GM23338 (cell line): ENCODE measurements around the gene EXOSC5. TPM values are rescaled to one million over a fixed set of nuclear protein-coding genes. Genes with fewer than 3 reads are reported as not detected.

Source experiments
- ATAC-seq: fragments of 200-7000 bp; cut with Tn5 transposase; 3 replicates; pipeline ENCODE4 v1.9.1; 2020
- DNase-seq: peaks from one replicate; pipeline ENCODE4 v3.0.0-alpha.2; 2015; ENCODE audit warnings: low spot score
- H2AFZ ChIP-seq: fragments of 200-600 bp; sonication (generic); 2 replicates; pipeline ENCODE4 v1.8.0; 2016; ENCODE audit warnings: antibody characterized with exemption, mild to moderate bottlenecking, moderate library complexity
- H3F3A ChIP-seq: fragments of 200-600 bp; sonication (generic); replicated peaks from 2 replicates; pipeline ENCODE4 v1.8.0; 2017; ENCODE audit warnings: antibody characterized with exemption, mixed run types, low read depth
- H3K27ac ChIP-seq: fragments of 200-600 bp; sonication (generic); 2 replicates; pipeline ENCODE4 v1.6.1; 2016; ENCODE audit warnings: low read depth
- H3K27me3 ChIP-seq: fragments of 200-600 bp; sonication (generic); 2 replicates; pipeline ENCODE4 v1.8.0; 2016; ENCODE audit warnings: mild to moderate bottlenecking, mixed run types, moderate library complexity; ENCODE audit not compliant: insufficient read depth
- H3K36me3 ChIP-seq: fragments of 200-600 bp; sonication (generic); 2 replicates; pipeline ENCODE4 v1.8.0; 2016; ENCODE audit warnings: mild to moderate bottlenecking; ENCODE audit not compliant: insufficient read depth
- H3K4me1 ChIP-seq: fragments of 200-600 bp; sonication (generic); 2 replicates; pipeline ENCODE4 v1.8.0; 2016; ENCODE audit warnings: mild to moderate bottlenecking, moderate library complexity; ENCODE audit not compliant: insufficient read depth
- H3K4me2 ChIP-seq: fragments of 200-600 bp; sonication (generic); 2 replicates; pipeline ENCODE4 v1.7.1; 2017; ENCODE audit warnings: mixed run types
- H3K4me3 ChIP-seq: fragments of 200-600 bp; sonication (generic); 2 replicates; pipeline ENCODE4 v1.6.1; 2016; ENCODE audit warnings: mixed run types
- H3K79me2 ChIP-seq: fragments of 200-600 bp; sonication (generic); replicated peaks from 2 replicates; pipeline ENCODE4 v1.8.0; 2017; ENCODE audit warnings: mild to moderate bottlenecking; ENCODE audit not compliant: insufficient read depth
- H3K9me2 ChIP-seq: fragments of 200-600 bp; sonication (generic); 2 replicates; pipeline ENCODE4 v1.8.0; 2017; ENCODE audit not compliant: insufficient read depth
- H4K20me1 ChIP-seq: fragments of 200-600 bp; sonication (generic); replicated peaks from 2 replicates; pipeline ENCODE4 v1.8.0; 2017; ENCODE audit warnings: mild to moderate bottlenecking; ENCODE audit not compliant: insufficient read depth
- H3K27ac Mint-ChIP-seq: 2 replicates; pipeline ENCODE4 v1.8.0; 2020; ENCODE audit warnings: inconsistent platforms, mild to moderate bottlenecking, moderate library complexity, mixed read lengths
- H3K27me3 Mint-ChIP-seq: 3 replicates; pipeline ENCODE4 v1.8.0; 2022; ENCODE audit warnings: low read depth, mild to moderate bottlenecking, moderate library complexity, mixed read lengths, inconsistent platforms; ENCODE audit not compliant: insufficient read depth, poor library complexity
- H3K36me3 Mint-ChIP-seq: 3 replicates; pipeline ENCODE4 v1.8.0; 2021; ENCODE audit warnings: low read depth, mild to moderate bottlenecking, inconsistent platforms, moderate library complexity, mixed read lengths
- H3K4me1 Mint-ChIP-seq: 3 replicates; pipeline ENCODE4 v1.8.0; 2020; ENCODE audit warnings: mild to moderate bottlenecking, inconsistent platforms, mixed read lengths
- H3K4me3 Mint-ChIP-seq: 3 replicates; pipeline ENCODE4 v1.8.0; 2021; ENCODE audit warnings: moderate library complexity, mild to moderate bottlenecking, inconsistent platforms, mixed read lengths
- H3K9me3 Mint-ChIP-seq: 3 replicates; pipeline ENCODE4 v1.8.0; 2020; ENCODE audit warnings: moderate library complexity, mild to moderate bottlenecking, inconsistent platforms, mixed read lengths
- CREB1 ChIP-seq: fragments of 250-450 bp; sonication (Bioruptor Pico); IDR thresholded peaks from 2 replicates; pipeline ENCODE4 v1.5.0; 2020; ENCODE audit warnings: low read depth, mild to moderate bottlenecking, moderate library complexity
- CTCF ChIP-seq, 2 experiments: fragments of 200-600 bp in 1 of 2; sonication (generic) in 1 of 2; conservative IDR thresholded peaks; 2 replicates each; pipeline versions ENCODE4 v1.5.1 to v1.6.1; 2016 to 2017; ENCODE audit warnings: antibody characterized with exemption in 2 of 2, low read depth in 2 of 2, mild to moderate bottlenecking in 2 of 2, moderate library complexity in 1 of 2
- EZH2 ChIP-seq: fragments of 200-600 bp; sonication (generic); IDR thresholded peaks from one replicate; pipeline ENCODE4 v1.8.0; 2017; ENCODE audit warnings: antibody characterized with exemption, mild to moderate bottlenecking, low read depth; ENCODE audit not compliant: unreplicated experiment
- EZH2phosphoT487 ChIP-seq: fragments of 200-600 bp; sonication (generic); IDR thresholded peaks from one replicate; pipeline ENCODE4 v1.8.1; 2018; ENCODE audit warnings: antibody characterized with exemption; ENCODE audit not compliant: unreplicated experiment
- JUNB ChIP-seq: IDR thresholded peaks from one replicate; pipeline ENCODE4 v1.6.1; 2016; ENCODE audit warnings: antibody characterized with exemption; ENCODE audit not compliant: unreplicated experiment
- REST ChIP-seq: IDR thresholded peaks from one replicate; pipeline ENCODE4 v1.6.1; 2018; ENCODE audit warnings: antibody characterized with exemption; ENCODE audit not compliant: unreplicated experiment
- STAT1 ChIP-seq: IDR thresholded peaks from one replicate; pipeline ENCODE4 v1.6.1; 2016; ENCODE audit warnings: antibody characterized with exemption; ENCODE audit not compliant: unreplicated experiment
- ZNF114 ChIP-seq: fragments of 250-450 bp; sonication (Bioruptor Pico); IDR thresholded peaks from 2 replicates; pipeline ENCODE4 v1.5.0; 2020; ENCODE audit warnings: mild to moderate bottlenecking, moderate library complexity
- ZNF331 ChIP-seq: fragments of 250-450 bp; sonication (Bioruptor Pico); IDR thresholded peaks from 2 replicates; pipeline ENCODE4 v1.5.0; 2020; ENCODE audit warnings: low read depth, mild to moderate bottlenecking, moderate library complexity
- ZNF462 ChIP-seq: fragments of 250-450 bp; sonication (Bioruptor Pico); IDR thresholded peaks from 2 replicates; pipeline ENCODE4 v1.5.0; 2020; ENCODE audit warnings: mild to moderate bottlenecking, moderate library complexity
- polyA plus RNA-seq: library from polyadenylated mRNA; unstranded; fragments of >200 nt; fragmentation: Nextera tagmentation; extraction: Ambion mirVana; gene quantifications from 2 replicates; pipeline ENCODE4 v1.2.1, GENCODE V29; 2016
- total RNA-seq: library from RNA; depleted of rRNA; stranded (reverse); fragments of >200 nt; shearing (Covaris generic); gene quantifications from 2 replicates; pipeline ENCODE4 v1.2.3, GENCODE V29; 2014

The EXOSC5 gene
- total and polyA plus RNA-seq, 2 experiments from 2014 or later = 65.1 to 125 TPM

GRCh38 chr19:41415154-41415571 lies 18.0 kb upstream of the EXOSC5 start:
- Histone ChIP-seq H3F3A (no peaks in the 10 kb centered on the region), H3K4me3 (no peak overlapping the region), H3K79me2 (no peaks in the 10 kb centered on the region), H4K20me1 (no peaks in the 10 kb centered on the region), H3K4me2 (no peak overlapping the region), H3K27ac (no peak overlapping the region), H3K36me3 (no peaks in the 10 kb centered on the region), H3K27me3 (no peaks in the 10 kb centered on the region), H2AFZ (no peak overlapping the region), H3K4me1 (no peaks in the 10 kb centered on the region), H3K9me2 (no peaks in the 10 kb centered on the region)
- peaks cover 28% of the 10 kb centered on the region for H3K36me3 Mint-ChIP-seq
- H3K4me1 Mint-ChIP-seq = no peaks in the 10 kb centered on the region; the same call in 2 of the 3 replicates
- TF ChIP-seq JUNB = no peak
- TF ChIP-seq EZH2 = no peak
- no peak for TF ChIP-seq ZNF462
- TF ChIP-seq EZH2phosphoT487 = no peak
- no peak for TF ChIP-seq ZNF331 (CRISPR knock-in tag)
- no peak for TF ChIP-seq REST
- no peak for TF ChIP-seq CTCF (conservative IDR thresholded peaks at IDR 0.05; ENCODE audit: low read depth in 2 of 2)
- no peak for TF ChIP-seq ZNF114 (CRISPR knock-in tag)
- TF ChIP-seq STAT1 = no peak
- no peak for TF ChIP-seq CREB1 (CRISPR knock-in tag)
- ATAC-seq = no peak
- H3K27ac Mint-ChIP-seq = no peak overlapping the region
- no peak overlapping the region for H3K4me3 Mint-ChIP-seq
- peaks cover 10% of the 10 kb centered on the region for H3K27me3 Mint-ChIP-seq
- no peaks in the 10 kb centered on the region for H3K9me3 Mint-ChIP-seq
- no peak for DNase-seq
